ENCODE data around the gene OSM.

DNA sequence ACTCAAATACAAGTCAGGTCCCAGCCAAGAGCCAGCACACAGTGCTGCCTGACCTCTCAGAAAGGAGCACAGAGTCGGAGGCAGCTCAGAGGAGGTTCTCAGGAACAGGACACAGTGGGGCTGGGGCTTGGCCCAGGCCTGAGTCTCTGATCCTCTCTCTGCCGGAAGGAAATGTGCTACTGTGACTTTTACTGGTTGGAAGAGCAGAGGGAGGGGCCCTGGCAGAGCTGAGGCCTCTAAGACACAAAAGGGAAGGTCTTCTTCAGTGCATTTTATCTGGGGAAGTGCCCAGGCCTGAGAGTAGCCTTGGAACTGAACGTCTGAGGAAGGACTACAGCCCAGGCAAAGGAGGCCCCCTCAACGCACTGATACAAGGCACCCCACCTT is 38.9 kb upstream of the OSM start:
- TF ChIP-seq CTCF (IDR thresholded peaks at IDR 0.05) = no peak
- peak in 2 of 3 donors; percentile 20 to 49 for TF ChIP-seq POLR2A (IDR thresholded peaks at IDR 0.05)

All from body of pancreas (tissue), 4 donors.